ENCODE measurements around the gene VSIG8.
"Not testable (repeated sequence)": the region's sequence is repeated elsewhere in the genome, so short reads cannot be mapped to it uniquely, and the experiment has no call there.

VSIG8 gene, protein sequence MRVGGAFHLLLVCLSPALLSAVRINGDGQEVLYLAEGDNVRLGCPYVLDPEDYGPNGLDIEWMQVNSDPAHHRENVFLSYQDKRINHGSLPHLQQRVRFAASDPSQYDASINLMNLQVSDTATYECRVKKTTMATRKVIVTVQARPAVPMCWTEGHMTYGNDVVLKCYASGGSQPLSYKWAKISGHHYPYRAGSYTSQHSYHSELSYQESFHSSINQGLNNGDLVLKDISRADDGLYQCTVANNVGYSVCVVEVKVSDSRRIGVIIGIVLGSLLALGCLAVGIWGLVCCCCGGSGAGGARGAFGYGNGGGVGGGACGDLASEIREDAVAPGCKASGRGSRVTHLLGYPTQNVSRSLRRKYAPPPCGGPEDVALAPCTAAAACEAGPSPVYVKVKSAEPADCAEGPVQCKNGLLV

GRCh38 chr1:159862557-159862956 is at the start of gene VSIG8:
TSS of gene VSIG8 (minus strand) at chr1:159862657. CDS start at chr1:159862521, 136 bp downstream.
- no peak for DNase-seq (ENCODE audit: low read depth in 2 of 2)

GRCh38 chr1:159911326-159912070 is 49.0 kb upstream of the VSIG8 start:
- DNase-seq (ENCODE audit: low read depth in 2 of 2) = no peak

GRCh38 chr1:159908031-159908940 is 45.8 kb upstream of the VSIG8 start:
- no peak for DNase-seq (ENCODE audit: low read depth in 2 of 2)

DNA sequence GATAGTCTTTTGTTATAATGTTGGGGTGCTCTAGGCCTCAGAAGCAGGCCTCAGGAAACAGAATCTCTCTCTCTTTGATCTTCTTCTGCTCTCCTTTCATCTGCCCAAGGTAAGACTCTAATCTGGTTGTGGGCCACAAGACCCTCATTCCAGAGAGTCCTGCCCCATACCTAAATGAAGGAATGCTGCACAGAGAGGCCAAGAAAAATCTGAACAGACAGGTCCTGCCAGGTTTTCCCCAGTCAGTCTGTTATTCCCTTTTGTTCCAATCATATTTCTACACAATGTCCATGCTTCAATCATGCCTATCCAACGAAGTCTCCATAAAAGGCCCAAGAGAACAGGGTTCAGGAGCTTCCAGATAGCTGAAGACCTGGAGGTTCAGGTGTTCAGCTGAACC is 44.5 kb upstream of the VSIG8 start:
- DNase-seq (ENCODE audit: low read depth in 2 of 2) = no peak

GRCh38 chr1:159904036-159904435 is 41.6 kb upstream of the VSIG8 start:
- DNase-seq (ENCODE audit: low read depth in 2 of 2) = not testable (repeated sequence)

GRCh38 chr1:159902541-159902940 is 40.1 kb upstream of the VSIG8 start:
- no peak for DNase-seq (ENCODE audit: low read depth in 2 of 2)

GRCh38 chr1:159900755-159901360 is 38.4 kb upstream of the VSIG8 start:
- no peak for DNase-seq (ENCODE audit: low read depth in 2 of 2)

- DNase-seq (ENCODE audit: low read depth in 2 of 2) = no peak
Measured at GRCh38 chr1:159900086-159900680, 37.7 kb upstream of the VSIG8 start, which contains the start of gene CFAP45. TSS of gene CFAP45 (minus strand) at chr1:159900165. CDS start at chr1:159900098, 67 bp downstream.

- not testable (repeated sequence) for DNase-seq (ENCODE audit: low read depth in 2 of 2)
Measured at GRCh38 chr1:159899634-159900033, 37.2 kb upstream of the VSIG8 start.

DNA sequence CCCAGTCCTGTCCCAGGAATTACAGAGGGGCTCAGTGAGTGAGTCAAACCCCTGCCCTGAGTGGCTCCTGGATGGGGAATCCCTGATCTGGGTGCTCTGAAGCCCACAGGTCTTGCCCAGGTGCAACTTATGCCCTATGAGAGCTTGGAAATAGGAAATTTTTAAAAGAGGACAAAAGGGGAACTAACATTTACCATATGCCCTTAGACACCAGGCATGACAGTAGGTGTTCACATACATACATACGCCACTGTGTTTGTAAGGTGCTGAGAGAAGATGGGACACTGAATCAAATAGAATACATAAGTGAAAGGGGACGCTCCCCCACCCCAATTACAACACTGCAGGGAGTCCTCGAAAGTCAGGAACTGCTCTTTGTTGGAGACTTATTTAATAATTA is 36.1 kb upstream of the VSIG8 start:
- no peak for DNase-seq (ENCODE audit: low read depth in 2 of 2)

DNA sequence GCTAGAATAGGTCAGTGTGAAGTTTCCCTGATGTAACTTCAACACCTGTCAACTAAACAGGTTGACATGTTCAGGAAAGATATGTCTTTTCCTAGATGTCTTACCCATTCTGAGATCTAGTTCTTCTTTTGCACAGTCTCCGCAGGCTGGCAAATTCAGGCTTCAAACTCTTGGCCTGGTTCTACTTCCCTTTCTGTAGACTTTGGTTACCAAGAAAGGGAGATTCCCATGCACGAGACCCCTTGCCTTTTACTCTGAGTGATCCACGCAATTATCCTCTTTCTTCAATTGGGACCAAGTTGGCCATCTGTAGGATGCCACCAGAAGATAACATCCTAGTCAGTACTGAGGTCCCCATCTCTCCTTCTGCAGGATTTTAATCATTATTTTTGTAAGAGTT is 35.5 kb upstream of the VSIG8 start:
- no peak for DNase-seq (ENCODE audit: low read depth in 2 of 2)

GRCh38 chr1:159896546-159896930 is 34.1 kb upstream of the VSIG8 start:
- no peak for DNase-seq (ENCODE audit: low read depth in 2 of 2)

GRCh38 chr1:159895836-159896545 is 33.5 kb upstream of the VSIG8 start:
- DNase-seq (ENCODE audit: low read depth in 2 of 2) = no peak

GRCh38 chr1:159895286-159895685 is 32.8 kb upstream of the VSIG8 start:
- no peak for DNase-seq (ENCODE audit: low read depth in 2 of 2)

- DNase-seq (ENCODE audit: low read depth in 2 of 2) = no peak
Measured at GRCh38 chr1:159892944-159893343, 30.5 kb upstream of the VSIG8 start.

- peak; percentile 49 to 53 for DNase-seq (ENCODE audit: low read depth in 2 of 2)
Measured at GRCh38 chr1:159891275-159892157, 29.1 kb upstream of the VSIG8 start.

GRCh38 chr1:159890390-159890789 is 27.9 kb upstream of the VSIG8 start:
- no peak for DNase-seq (ENCODE audit: low read depth in 2 of 2)

DNA sequence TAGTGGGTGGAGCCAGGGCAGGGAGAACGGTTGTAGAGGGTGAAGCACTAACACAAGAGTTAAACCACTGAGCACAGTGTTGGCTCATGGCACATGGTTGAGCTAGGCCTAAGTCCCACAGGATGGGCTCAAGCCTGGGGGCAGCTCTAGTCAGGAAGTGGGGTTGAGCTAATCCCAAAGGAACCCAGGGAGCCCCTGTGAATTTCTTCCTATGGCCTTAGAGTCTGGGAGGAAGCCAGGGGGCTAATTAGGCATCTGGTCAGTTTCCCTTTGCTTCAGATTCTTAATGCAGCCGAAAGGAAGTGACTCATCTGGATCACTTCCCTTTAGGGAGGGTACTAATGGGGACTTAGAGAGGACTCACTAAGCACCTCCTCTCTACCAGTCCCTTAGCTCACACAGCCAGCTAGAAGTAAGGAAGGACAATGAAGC is 27.4 kb upstream of the VSIG8 start:
- DNase-seq (ENCODE audit: low read depth in 2 of 2) = peak; percentile 76 to 79

- DNase-seq (ENCODE audit: low read depth in 2 of 2) = no peak
Measured at GRCh38 chr1:159889202-159889601, 26.7 kb upstream of the VSIG8 start.

All from fibroblast of skin of left biceps (primary cell).